ENCODE data around the gene GARRE1.
"Not testable (repeated sequence)": the region's sequence is repeated elsewhere in the genome, so short reads cannot be mapped to it uniquely, and the experiment has no call there.

Gene GARRE1

GRCh38 chr19:34231439-34231838 lies 22.9 kb upstream of the GARRE1 start:
- no peak for DNase-seq

DNA sequence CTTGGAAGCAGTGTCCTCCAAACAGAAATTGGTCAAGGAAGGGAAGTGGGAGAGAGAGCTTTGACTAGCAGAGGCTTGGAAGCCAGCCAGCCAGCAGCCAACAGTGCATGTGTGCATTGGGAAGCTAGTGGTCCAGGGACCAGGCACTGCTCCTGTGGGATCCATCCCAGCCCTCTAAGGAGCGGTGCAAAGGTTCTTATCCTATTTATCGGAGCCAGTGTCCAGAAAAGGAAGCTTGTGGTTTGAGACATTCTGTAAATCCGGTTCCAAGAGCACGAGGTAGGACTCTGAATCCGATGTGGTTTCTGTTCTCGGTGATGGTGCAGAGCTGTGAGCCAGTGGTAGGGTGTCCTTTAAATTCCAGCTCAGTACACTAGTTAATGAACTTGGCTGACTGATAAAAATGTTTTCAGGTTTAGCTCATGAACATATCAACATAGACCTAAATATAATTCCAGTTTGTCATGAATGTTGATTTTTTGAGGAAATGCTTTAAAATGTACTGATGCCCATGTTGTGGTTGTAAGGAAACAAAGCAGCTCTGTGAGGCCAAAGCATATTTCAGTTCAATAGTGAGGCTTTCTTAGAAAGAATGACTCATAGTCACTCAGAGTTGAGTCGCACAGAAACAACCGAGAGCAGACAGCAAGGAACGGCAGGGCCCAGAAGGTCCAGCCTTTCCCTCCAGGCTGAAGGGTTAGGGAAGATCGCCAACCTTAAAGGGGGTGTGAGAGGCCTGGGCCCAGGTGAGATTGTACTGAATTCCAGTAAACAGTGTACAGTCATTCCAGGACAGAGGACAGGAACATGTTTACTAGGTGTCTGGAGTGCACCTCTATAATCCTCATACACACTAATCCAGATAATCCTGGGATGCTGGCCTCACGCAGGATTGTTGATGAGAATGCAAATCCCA lies 21.5 kb upstream of the GARRE1 start:
- peak; percentile 98 for DNase-seq

DNA sequence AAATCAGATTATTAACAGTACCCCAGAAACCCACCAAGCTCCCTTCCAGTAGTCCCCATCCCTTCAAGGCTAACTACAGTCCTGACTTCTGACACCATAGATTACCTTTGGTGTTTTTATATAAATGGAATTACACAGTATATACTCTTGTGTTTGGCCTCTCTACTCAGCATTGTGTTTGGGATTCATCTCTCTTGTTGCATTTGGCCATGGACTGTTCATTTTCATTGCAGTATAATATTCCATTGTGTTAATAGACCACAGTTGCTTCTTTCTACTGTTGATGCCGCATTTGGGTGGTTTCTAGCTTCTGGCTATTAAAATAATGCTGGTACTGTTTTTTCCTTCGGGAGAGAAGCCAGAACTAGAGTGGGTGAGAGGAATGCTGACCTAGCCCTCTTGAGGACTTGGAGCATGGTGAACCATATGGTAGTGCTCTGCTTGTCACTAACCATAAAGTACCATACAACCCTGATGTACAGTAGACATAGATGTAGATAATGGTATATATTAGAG lies 18.9 kb upstream of the GARRE1 start:
- DNase-seq: no peak

- peak; percentile 61 for DNase-seq
These were observed 18.0 kb upstream of the GARRE1 start for GRCh38 chr19:34236035-34236987.

DNA sequence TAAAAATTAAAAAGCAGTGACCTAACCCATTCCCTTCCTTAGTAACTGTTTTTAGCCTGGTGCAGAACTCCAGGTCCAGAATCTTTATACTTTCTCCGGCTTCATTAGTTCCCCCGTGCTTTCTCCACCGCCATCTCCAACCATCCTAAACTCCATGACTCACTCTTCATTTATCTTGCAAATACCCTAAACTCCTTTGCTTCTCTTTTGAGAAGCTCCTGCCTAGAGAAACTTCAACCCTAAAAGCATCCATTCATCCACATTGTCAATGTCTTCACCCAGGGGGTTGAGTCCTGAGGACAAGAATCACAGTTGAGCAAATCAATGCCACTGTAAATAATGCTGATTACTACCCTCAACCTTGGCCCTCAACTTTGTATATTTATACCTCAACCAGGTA lies 17.1 kb upstream of the GARRE1 start:
- DNase-seq: no peak

DNA sequence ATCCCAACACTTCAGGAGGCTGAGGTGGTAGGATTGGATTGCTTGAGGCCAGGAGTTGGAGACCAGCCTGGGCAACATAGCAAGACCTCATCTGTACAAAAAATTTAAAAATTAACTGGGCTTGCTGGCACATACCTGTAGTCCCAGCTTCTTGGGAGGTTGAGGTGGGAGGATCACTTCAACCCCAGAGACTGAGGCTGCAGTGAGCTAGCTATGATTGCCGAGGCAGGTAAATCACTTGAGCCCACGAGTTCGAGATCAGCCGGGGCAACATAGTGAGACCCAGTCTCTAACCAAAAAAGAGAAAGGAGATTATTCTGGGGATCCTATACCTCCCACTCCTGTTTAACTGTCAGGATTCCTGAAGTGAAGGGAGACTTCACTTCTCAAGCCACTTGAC lies 16.4 kb upstream of the GARRE1 start:
- DNase-seq: no peak

DNA sequence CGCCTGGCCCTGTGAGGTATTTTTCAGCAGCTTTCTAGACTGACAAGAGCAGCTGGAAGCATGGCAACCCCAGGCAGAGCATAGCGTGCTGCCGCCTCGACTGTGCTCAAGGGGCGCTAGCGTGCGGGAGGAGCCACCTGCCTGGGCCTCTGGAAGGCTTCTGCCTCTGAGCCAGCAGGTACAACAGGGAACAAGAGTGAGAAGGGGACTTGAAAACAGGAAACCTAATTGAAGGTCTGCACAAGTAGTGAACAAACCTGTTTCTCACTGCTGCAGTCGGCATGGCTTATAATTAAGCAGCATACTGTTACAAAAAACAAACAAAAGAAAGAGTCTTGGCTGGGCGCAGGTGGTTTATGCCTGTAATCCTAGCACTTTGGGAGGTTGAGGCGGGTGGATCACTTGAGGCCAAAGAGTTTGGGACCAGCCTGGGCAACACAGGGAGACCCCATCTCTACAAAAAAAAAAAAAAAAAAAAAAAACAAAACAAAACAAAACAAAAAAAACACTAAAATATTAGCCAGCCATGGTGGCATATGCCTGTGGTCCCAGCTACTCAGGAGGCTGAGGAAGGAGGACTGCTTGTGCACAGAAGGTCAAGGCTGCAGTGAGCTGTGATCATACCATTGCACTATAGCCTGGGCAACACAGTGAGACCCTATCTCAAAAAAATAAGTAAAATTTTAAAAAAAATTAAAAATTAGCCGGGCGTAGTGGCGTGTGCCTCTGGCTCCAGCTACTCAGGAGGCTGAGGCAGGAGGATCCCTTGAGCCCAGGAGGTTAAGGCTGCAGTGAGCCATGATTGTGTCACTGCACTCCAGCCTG lies 12.6 kb upstream of the GARRE1 start:
- DNase-seq: no peak

GRCh38 chr19:34243138-34243875 lies 11.0 kb upstream of the GARRE1 start:
- peak; percentile 76 for DNase-seq

GRCh38 chr19:34243876-34244578 lies 10.3 kb upstream of the GARRE1 start:
- peak; percentile 21 for DNase-seq

GRCh38 chr19:34244611-34245299 lies 9.6 kb upstream of the GARRE1 start:
- DNase-seq: peak; percentile 50

- DNase-seq: peak; percentile 66
These were observed 8.0 kb upstream of the GARRE1 start for GRCh38 chr19:34246340-34246739.

- no peak for DNase-seq
These were observed 5.4 kb upstream of the GARRE1 start for GRCh38 chr19:34248941-34249340.

GRCh38 chr19:34253167-34253566 lies 1.2 kb upstream of the GARRE1 start:
- not testable (repeated sequence) for DNase-seq

DNA sequence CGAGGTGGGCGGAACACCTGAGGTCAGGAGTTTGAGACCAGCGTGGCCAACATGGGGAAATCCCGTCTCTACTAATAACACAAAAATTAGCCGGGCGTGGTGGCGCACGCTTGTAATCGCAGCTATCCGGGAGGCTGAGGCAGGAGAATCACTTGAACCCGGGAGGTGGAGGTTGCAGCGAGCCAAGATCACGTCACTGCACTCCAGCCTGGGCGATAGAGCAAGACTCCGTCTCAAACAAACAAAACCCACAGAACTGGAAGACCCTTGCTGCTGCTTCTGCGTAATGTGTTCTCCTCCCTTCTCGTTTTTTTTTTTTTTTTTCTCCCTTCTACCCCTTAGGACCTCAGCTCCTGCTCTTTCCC lies 691 bp upstream of the GARRE1 start:
- not testable (repeated sequence) for DNase-seq

- peak; percentile 50 for DNase-seq
These were observed 511 bp downstream of the GARRE1 start for GRCh38 chr19:34254698-34255432.

- DNase-seq: no peak
These were observed 1.2 kb downstream of the GARRE1 start for GRCh38 chr19:34255546-34255945.

- DNase-seq: no peak
These were observed 2.6 kb downstream of the GARRE1 start for GRCh38 chr19:34256835-34257558.

- DNase-seq: no peak
These were observed 3.2 kb downstream of the GARRE1 start for GRCh38 chr19:34257559-34257924.

Data from fibroblast of skin of back (primary cell).